ENCODE measurements around the gene CXCL8.

- no peak for TF ChIP-seq CTCF (IDR thresholded peaks at IDR 0.05)
- no peak for TF ChIP-seq POLR2AphosphoS5 (IDR thresholded peaks at IDR 0.05)
Observed at GRCh38 chr4:73761856-73762255, 21.5 kb downstream of the CXCL8 start.

All from transverse colon (tissue), 4 donors.